Measurements from ENCODE around the gene LSM5. TPM values are rescaled to one million over a fixed set of nuclear protein-coding genes. Genes with fewer than 3 reads are reported as not detected.

LSM5 gene
- total RNA-seq, 4 donors from 2014 or later: 6.2 to 32.2 (median 10.0) TPM

DNA sequence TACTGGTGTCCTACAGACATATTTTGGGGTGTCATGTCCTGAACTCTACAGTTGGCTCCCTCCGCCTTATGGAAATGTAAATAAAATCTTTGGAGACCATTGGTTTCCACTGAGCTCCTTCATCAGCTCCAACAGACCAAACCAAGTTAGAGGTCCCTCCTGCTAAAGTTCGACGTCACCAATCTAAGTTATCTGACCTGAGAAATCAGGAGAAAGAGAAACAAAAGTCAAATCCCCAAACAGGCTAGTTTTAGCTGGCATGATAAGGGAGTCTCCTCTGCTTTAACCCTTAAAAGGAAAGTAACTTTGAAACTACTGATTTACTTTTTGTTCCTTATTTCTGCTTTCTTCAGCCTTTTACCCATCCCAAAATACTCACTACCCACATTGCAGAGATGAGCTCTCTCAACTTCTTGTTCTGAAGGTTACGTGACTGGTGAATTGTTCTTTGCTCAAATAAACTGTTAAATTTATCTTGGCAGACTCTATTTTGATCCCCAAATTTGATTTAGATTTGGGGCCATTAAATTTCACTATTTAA is 45.1 kb upstream of the LSM5 start:
- no peak for DNase-seq
- Histone ChIP-seq H3K36me3 (peaks cover 0 to 6% (median 0%) of the 10 kb centered on the region in 3 donors), H3K27ac (no peak overlapping the region), H3K4me1 (no peaks in the 10 kb centered on the region), H3K27me3 (no peaks in the 10 kb centered on the region), H3K9me3 (no peaks in the 10 kb centered on the region), H3K4me3 (no peak overlapping the region)
- TF ChIP-seq CTCF (IDR thresholded peaks at IDR 0.05) (no peak), POLR2A (IDR thresholded peaks at IDR 0.05) (no peak)

- H3K4me1 ChIP-seq: no peaks in the 10 kb centered on the region
Measured at GRCh38 chr7:32533276-32534029, 43.3 kb upstream of the LSM5 start.

DNA sequence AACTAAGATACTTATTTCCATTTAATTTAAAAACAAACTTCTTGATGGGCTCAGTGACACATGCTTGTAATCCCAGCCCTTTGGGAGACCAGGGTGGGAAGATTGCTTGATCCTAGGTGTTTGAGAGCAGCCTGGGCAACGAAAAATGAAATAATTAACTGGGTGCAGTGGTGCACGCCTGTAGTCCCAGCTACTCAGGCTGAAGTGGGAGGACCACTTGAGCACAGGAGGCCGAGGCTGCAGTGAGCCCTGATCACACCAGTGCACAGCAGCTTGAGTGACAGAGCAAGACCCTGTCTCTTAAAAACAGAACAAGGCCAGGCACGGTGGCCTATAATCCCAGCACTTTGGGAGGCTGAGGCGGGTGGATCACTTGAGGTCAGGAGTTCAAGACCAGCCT is 42.5 kb upstream of the LSM5 start:
- no peak for DNase-seq
- H3K4me1 ChIP-seq: no peaks in the 10 kb centered on the region
- no peak overlapping the region for H3K4me3 ChIP-seq
- peaks cover 0 to 6% (median 0%) of the 10 kb centered on the region in 3 donors for H3K36me3 ChIP-seq
- no peaks in the 10 kb centered on the region for H3K9me3 ChIP-seq
- no peak overlapping the region for H3K27ac ChIP-seq
- no peaks in the 10 kb centered on the region for H3K27me3 ChIP-seq
- TF ChIP-seq CTCF (IDR thresholded peaks at IDR 0.05) (no peak), POLR2A (IDR thresholded peaks at IDR 0.05) (no peak)

More at GRCh38 chr7:32533276-32534029, 43.3 kb upstream of the LSM5 start:
- no peak for TF ChIP-seq POLR2A (IDR thresholded peaks at IDR 0.05)
- no peak for TF ChIP-seq CTCF (IDR thresholded peaks at IDR 0.05)
- Histone ChIP-seq H3K4me3 (no peak overlapping the region), H3K36me3 (peaks cover 0 to 6% (median 0%) of the 10 kb centered on the region in 3 donors), H3K27me3 (no peaks in the 10 kb centered on the region), H3K27ac (no peak overlapping the region), H3K9me3 (no peaks in the 10 kb centered on the region)
- DNase-seq: no peak

- DNase-seq: no peak
- Histone ChIP-seq H3K4me3 (no peak overlapping the region), H3K36me3 (peaks cover 0 to 6% (median 0%) of the 10 kb centered on the region in 3 donors), H3K27ac (no peak overlapping the region), H3K4me1 (no peaks in the 10 kb centered on the region), H3K27me3 (no peaks in the 10 kb centered on the region), H3K9me3 (no peaks in the 10 kb centered on the region)
- TF ChIP-seq CTCF (IDR thresholded peaks at IDR 0.05): no peak
- no peak for TF ChIP-seq POLR2A (IDR thresholded peaks at IDR 0.05)
Measured at GRCh38 chr7:32532086-32532485, 41.9 kb upstream of the LSM5 start.

GRCh38 chr7:32531402-32531801 is 41.2 kb upstream of the LSM5 start:
- TF ChIP-seq POLR2A (IDR thresholded peaks at IDR 0.05) (no peak), CTCF (IDR thresholded peaks at IDR 0.05) (no peak)
- DNase-seq: no peak
- Histone ChIP-seq H3K4me3 (no peak overlapping the region), H3K27me3 (no peaks in the 10 kb centered on the region), H3K36me3 (peaks cover 0 to 6% (median 0%) of the 10 kb centered on the region in 3 donors), H3K9me3 (no peaks in the 10 kb centered on the region), H3K4me1 (no peaks in the 10 kb centered on the region), H3K27ac (no peak overlapping the region)
